A549 (cell line): ENCODE data around the gene SLC16A3.

ENCODE experiments used
- CHD2 ChIP-seq: fragments of 150-350 bp; IDR thresholded peaks from 2 replicates; pipeline ENCODE4 v1.6.1; 2014; ENCODE audit warnings: low read length; ENCODE audit not compliant: partially characterized antibody
- FOSB ChIP-seq: fragments of 250-450 bp; sonication (Bioruptor Pico); IDR thresholded peaks from 2 replicates; pipeline ENCODE4 v1.5.0; 2020; ENCODE audit warnings: mild to moderate bottlenecking, moderate library complexity
- HOXB5 ChIP-seq: fragments of 250-450 bp; sonication (Bioruptor Pico); IDR thresholded peaks from 2 replicates; pipeline ENCODE4 v1.5.0; 2020; ENCODE audit warnings: mild to moderate bottlenecking, moderate library complexity
- KDM1A ChIP-seq: fragments of 200-600 bp; sonication (generic); IDR thresholded peaks from 2 replicates; pipeline ENCODE4 v1.6.1; 2016; ENCODE audit warnings: low read depth, mild to moderate bottlenecking
- MAFK ChIP-seq: fragments of 450-650 bp; IDR thresholded peaks from 2 replicates; pipeline ENCODE4 v1.6.1; 2014; ENCODE audit not compliant: partially characterized antibody
- MYC ChIP-seq: IDR thresholded peaks from 2 replicates; pipeline ENCODE4 v1.6.1; 2012; ENCODE audit warnings: mild to moderate bottlenecking, inconsistent platforms, low read length, improper control_type of control experiment, borderline replicate concordance
- PHF8 ChIP-seq: fragments of 200-600 bp; sonication (generic); IDR thresholded peaks from 2 replicates; pipeline ENCODE4 v1.6.1; 2016; ENCODE audit warnings: low read depth, mild to moderate bottlenecking, antibody characterized with exemption, moderate library complexity, borderline replicate concordance
- POLR2A ChIP-seq: IDR thresholded peaks from 2 replicates; pipeline ENCODE4 v1.6.1; 2012; ENCODE audit warnings: mild to moderate bottlenecking, low read length
- POLR2AphosphoS2 ChIP-seq: conservative IDR thresholded peaks from 2 replicates; pipeline ENCODE4 v1.6.1; 2012; ENCODE audit warnings: low read length, improper control_type of control experiment, inconsistent platforms
- TF ChIP-seq, protein P1 (sequence below): fragments of >200 bp; sonication (Bioruptor Twin); formaldehyde crosslinking; IDR thresholded peaks from 3 replicates; pipeline ENCODE4 v1.5.1; 2016
- TF ChIP-seq, protein P2 (sequence below): fragments of 200-600 bp; sonication (generic); IDR thresholded peaks from 2 replicates; pipeline ENCODE4 v1.6.1; 2016; ENCODE audit warnings: antibody characterized with exemption, mild to moderate bottlenecking, moderate library complexity
- TF ChIP-seq, protein P3 (sequence below): fragments of 150-350 bp; IDR thresholded peaks from 2 replicates; pipeline ENCODE4 v1.6.1; 2014; ENCODE audit warnings: low read depth, mild to moderate bottlenecking, low read length

DNA sequence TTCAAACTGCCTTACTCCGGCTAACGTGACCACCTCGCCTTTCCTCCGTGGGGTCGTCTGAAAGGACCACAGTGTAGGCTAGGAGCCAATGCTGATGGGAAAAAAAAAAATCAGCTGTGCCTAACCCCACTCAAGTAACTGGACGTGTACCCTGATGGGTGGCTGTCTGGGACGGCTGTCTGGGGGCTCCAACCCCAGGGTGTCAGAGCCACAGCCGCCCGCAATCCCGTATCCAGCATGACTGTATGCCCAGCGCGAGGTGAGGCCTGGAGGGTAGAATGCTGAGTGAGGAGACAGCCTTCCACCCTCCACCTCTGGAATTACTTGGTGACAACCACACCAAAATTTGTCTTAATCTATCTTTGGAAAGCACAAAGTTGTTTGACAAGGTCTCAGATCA lies 41.8 kb downstream of the SLC16A3 start:
- TF ChIP-seq, protein P1, sequence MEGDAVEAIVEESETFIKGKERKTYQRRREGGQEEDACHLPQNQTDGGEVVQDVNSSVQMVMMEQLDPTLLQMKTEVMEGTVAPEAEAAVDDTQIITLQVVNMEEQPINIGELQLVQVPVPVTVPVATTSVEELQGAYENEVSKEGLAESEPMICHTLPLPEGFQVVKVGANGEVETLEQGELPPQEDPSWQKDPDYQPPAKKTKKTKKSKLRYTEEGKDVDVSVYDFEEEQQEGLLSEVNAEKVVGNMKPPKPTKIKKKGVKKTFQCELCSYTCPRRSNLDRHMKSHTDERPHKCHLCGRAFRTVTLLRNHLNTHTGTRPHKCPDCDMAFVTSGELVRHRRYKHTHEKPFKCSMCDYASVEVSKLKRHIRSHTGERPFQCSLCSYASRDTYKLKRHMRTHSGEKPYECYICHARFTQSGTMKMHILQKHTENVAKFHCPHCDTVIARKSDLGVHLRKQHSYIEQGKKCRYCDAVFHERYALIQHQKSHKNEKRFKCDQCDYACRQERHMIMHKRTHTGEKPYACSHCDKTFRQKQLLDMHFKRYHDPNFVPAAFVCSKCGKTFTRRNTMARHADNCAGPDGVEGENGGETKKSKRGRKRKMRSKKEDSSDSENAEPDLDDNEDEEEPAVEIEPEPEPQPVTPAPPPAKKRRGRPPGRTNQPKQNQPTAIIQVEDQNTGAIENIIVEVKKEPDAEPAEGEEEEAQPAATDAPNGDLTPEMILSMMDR, result no peak
- TF ChIP-seq, protein P2, sequence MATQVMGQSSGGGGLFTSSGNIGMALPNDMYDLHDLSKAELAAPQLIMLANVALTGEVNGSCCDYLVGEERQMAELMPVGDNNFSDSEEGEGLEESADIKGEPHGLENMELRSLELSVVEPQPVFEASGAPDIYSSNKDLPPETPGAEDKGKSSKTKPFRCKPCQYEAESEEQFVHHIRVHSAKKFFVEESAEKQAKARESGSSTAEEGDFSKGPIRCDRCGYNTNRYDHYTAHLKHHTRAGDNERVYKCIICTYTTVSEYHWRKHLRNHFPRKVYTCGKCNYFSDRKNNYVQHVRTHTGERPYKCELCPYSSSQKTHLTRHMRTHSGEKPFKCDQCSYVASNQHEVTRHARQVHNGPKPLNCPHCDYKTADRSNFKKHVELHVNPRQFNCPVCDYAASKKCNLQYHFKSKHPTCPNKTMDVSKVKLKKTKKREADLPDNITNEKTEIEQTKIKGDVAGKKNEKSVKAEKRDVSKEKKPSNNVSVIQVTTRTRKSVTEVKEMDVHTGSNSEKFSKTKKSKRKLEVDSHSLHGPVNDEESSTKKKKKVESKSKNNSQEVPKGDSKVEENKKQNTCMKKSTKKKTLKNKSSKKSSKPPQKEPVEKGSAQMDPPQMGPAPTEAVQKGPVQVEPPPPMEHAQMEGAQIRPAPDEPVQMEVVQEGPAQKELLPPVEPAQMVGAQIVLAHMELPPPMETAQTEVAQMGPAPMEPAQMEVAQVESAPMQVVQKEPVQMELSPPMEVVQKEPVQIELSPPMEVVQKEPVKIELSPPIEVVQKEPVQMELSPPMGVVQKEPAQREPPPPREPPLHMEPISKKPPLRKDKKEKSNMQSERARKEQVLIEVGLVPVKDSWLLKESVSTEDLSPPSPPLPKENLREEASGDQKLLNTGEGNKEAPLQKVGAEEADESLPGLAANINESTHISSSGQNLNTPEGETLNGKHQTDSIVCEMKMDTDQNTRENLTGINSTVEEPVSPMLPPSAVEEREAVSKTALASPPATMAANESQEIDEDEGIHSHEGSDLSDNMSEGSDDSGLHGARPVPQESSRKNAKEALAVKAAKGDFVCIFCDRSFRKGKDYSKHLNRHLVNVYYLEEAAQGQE, result no peak
- no peak for TF ChIP-seq HOXB5 (CRISPR knock-in tag)
- no peak for TF ChIP-seq MYC
- TF ChIP-seq, protein P3, sequence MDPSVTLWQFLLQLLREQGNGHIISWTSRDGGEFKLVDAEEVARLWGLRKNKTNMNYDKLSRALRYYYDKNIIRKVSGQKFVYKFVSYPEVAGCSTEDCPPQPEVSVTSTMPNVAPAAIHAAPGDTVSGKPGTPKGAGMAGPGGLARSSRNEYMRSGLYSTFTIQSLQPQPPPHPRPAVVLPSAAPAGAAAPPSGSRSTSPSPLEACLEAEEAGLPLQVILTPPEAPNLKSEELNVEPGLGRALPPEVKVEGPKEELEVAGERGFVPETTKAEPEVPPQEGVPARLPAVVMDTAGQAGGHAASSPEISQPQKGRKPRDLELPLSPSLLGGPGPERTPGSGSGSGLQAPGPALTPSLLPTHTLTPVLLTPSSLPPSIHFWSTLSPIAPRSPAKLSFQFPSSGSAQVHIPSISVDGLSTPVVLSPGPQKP, result no peak
- no peak for TF ChIP-seq FOSB (CRISPR knock-in tag)
- TF ChIP-seq CHD2, result no peak
- no peak for TF ChIP-seq MAFK
- no peak for TF ChIP-seq POLR2A
- no peak for TF ChIP-seq PHF8
- no peak for TF ChIP-seq POLR2AphosphoS2
- no peak for TF ChIP-seq KDM1A
